GM19023 (cell line): ENCODE measurements around the gene NPM1.
A peak's percentile ranks its signal among the peaks of the same experiment; 100 is the strongest.
"Not testable (repeated sequence)": the region's sequence is repeated elsewhere in the genome, so short reads cannot be mapped to it uniquely, and the experiment has no call there.

Source experiments
- ATAC-seq: cut with Tn5 transposase; IDR thresholded peaks from one replicate; pipeline ENCODE4 v1.9.1; 2021; ENCODE audit warnings: mild to moderate bottlenecking, moderate library complexity; ENCODE audit not compliant: unreplicated experiment

Gene NPM1

GRCh38 chr5:171384999-171385398, 2.6 kb upstream of the NPM1 start:
- ATAC-seq = not testable (repeated sequence)

DNA sequence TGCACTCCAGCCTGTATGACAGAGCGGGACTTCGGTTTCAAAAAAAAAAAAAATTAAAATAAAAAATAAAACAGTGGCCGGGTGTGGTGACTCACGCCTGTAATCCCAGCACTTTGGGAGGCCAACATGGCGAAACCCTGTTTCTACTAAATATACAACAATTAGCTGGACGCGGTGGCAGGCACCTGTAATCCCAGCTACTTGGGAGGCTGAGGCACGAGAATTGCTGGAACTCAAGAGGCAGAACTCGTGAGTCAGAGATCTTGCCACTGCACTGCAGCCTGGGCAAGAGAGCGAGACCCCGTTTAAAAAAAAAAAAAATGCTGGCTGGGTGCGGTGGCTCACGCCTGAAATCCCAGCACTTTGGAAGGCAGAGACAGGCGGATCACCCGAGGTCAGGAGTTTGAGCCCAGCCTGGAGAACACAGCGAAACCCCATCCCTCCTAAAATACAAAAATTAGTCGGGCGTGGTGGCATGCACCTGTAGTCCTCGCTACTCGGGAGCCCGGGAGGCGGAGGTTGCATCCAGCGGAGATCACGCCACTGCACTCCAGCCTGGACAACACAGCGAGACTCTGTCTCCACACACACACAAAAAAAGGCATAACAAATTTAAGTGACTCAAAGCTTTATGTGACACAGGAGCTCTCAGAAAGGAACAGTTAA, 1.5 kb upstream of the NPM1 start:
- no peak for ATAC-seq

DNA sequence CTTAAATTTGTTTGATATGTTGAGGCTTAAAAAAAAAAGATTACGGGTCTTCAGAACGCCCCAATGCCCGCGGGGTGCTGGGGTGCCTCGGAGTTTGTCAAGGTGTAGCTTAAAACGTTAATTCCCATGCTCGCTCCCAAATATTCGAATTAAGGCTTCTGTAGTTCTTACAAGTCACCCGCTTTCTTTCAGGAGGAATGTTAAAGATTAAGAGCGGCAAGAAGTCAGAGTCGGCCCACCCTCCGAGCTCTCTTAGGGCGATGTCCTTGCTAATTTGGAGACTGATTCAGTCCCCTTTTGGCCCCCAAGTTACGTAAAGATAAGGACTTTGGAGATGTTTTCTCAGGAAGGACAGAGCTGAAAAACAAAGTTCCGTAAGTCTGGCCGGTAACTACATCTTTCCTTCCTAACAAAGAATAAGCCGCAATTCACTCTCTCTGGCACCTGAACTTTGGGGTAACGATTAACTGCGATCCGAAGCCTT, 746 bp upstream of the NPM1 start:
- ATAC-seq = peak; percentile 1

- ATAC-seq = peak; percentile 43
Measured at GRCh38 chr5:171387970-171388815, 544 bp downstream of the NPM1 start.

GRCh38 chr5:171388816-171389168, 1.1 kb downstream of the NPM1 start:
- ATAC-seq = no peak

DNA sequence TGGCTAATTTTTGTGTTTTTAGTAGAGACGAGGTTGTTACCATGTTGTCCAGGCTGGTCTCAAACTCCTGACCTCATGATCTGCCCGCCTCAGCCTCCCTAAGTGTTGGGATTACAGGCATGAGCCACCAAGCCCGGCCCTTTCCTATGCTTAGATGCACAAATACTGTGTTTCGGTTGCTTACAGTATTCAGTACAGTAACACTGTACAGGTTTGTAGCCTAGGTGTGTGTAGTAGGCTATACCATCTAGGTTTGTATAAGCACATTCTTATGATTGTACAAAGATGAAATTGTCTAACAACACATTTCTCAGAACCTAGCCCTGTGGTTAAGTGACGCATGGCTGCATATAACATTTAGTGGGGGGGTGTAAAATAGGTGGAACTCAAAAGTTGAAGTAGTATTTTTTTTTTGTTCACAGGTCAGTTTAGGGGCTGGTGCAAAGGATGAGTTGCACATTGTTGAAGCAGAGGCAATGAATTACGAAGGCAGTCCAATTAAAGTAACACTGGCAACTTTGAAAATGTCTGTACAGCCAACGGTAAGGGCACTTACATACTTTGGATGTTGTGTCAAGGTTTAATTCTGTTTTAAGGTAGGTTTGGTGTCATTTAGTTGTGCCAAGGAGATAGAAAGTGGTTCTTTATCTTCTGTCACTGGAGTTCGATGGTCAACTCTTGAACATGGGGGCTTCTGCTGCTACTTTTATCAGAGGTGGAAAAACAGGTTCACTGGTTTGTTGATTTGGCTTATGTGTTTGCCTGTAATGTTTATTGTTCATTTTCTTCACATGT, 3.4 kb downstream of the NPM1 start:
- ATAC-seq = no peak

DNA sequence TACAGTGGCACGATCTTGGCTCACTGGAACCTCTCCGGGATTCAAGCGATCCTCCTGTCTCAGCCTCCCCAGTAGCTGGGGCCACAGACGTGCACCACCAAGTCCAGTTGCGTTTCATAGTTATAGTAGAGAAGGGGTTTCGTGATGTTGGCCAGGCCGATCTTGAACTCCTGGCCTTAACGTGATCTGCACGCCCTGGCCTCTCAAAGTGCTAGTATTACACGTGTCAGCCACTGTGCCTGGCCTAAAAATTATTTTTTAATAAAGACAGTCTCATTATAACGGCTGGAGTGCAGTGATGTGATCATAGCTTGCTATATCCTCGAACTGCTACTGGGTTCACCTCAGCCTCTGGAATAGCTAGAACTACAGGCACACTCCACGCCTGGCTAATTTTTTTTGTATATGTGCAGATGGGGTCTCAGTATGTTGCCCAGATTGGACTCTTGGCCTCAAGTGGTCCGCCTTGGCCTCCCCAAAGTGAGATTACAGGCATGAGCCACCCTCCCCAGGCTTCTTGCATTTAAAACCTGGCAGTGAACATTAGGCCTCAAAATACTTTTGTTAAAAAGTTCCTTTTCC, 4.4 kb downstream of the NPM1 start:
- ATAC-seq = no peak

- ATAC-seq = no peak
Measured at GRCh38 chr5:171392585-171393159, 5.0 kb downstream of the NPM1 start.

DNA sequence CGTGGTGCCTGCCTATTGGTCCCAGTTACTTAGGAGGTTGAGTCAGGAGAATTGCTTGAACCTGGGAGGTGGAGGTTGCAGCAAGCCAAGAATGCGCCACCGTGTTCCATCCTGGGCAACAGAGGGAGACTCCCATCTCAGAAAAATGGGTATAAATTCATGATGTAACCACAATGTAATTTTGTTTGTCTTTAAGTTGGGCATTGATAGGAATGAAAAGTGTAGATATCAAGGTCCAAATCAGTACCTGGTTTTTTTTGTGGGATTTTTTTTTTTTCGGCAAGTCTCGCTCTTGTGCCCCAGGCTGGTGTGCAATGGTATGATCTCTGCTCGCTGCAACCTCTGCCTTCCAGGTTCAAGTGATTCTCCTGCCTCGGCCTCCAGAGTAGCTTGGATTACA, 7.4 kb downstream of the NPM1 start:
- ATAC-seq = no peak

DNA sequence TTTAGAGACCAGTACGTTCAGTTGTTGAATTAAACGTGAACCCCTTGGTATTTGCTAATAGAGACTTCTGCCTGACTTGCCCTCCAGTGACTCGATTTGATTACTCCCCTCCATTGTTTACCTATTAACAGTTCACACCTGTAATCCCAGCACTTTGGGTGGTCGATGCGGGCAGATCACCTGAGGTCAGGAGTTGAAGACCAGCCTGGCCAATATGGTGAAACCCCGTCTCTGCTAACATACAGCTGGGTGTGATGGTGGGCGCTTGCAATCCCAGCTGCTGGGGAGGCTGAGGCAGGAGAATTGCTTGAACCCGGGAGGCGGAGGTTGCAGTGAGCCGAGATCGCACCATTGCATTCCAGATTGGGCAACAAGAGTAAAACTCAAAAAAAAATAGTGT, 8.9 kb downstream of the NPM1 start:
- ATAC-seq = not testable (repeated sequence)

DNA sequence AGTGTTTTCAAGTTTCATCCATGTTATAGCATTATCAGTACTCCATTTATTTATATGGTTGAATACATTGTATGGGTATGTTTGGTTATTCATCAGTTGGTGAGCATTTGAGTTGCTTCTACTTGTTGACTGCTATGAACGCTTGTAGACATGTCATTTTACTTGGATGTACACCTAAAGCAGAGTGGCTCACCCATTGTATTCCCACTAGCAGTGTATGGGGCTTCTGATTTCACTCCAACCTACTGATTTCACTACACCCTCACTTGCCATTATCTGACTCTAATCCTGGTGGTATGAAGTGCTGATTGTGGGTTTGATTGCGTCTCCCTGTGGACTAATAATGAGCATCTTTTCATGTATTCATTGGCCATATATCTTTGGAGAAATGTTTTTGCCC, 9.5 kb downstream of the NPM1 start:
- no peak for ATAC-seq

- ATAC-seq = no peak
Measured at GRCh38 chr5:171397599-171397998, 9.9 kb downstream of the NPM1 start.

DNA sequence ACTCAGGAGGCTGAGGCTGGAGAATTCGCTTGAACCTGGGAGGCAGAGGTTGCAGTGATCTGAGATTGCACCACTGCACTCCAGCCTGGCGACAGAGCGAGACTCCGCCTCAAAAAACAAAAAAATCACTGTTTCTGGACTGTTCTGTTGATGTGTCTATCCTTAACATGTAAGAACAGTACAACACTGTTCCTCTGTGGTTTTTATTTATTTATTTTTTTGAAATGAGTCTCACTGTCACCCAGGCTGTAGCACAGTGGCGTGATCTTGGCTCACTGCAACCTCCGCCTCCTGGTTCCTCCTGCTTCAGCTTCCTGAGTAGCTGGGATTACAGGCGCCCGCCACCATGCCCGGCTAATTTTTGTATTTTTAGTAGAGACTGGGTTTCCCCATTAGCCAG, 11.0 kb downstream of the NPM1 start:
- not testable (repeated sequence) for ATAC-seq

GRCh38 chr5:171400169-171400568, 12.5 kb downstream of the NPM1 start:
- ATAC-seq = no peak

DNA sequence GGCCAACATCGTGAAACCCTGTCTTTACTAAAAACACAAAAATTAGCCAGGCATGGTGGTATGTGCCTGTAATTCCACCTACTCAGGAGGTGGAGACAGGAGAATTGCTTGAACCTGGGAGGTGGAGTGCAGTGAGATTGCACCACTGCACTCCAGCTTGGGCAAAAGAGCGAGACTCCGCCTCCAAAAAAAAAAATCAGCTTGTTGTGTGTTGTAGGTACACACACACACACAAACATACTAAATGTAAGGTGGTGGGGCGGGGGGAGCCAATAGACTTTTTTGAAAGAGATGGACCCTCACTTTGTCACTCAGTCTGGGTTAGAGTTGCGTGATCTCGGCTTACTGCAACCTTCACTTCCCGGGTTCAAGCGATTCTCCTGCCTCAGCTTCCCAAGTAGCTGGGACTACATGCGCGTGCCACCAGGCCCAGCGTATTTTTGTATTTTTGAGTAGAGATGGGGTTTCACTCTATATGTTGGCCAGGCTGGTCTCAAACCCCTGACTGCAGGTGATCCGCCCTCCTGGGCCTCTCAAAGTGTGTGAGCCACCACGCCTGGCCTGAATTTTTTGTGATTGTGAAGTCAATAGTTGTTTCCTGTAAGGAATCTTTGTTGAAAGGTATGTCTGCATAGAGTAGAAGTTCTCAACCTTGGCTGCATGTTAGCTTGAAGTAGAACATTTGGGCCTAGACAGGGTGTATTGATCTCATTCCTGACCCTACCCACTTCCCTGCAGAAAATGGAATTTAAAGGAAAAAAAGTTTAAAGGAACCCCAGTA, 13.7 kb downstream of the NPM1 start:
- no peak for ATAC-seq

DNA sequence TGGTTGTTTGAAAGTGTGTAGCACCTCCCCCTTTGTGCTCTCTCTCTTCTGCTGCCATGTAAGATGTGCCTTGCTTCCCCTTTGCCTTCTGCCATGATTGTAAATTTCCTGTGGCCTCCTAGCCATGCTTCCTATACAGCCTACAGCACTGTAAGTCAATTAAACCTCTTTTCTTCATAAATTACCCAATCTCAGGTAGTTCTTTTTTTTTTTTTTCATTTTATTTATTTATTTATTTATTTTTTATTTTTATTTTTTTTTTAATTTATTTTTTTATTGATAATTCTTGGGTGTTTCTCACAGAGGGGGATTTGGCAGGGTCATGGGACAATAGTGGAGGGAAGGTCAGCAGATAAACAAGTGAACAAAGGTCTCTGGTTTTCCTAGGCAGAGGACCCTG, 15.1 kb downstream of the NPM1 start:
- not testable (repeated sequence) for ATAC-seq

GRCh38 chr5:171405615-171406014, 18.0 kb downstream of the NPM1 start:
- no peak for ATAC-seq

GRCh38 chr5:171407234-171407633, 19.6 kb downstream of the NPM1 start:
- no peak for ATAC-seq

- no peak for ATAC-seq
Measured at GRCh38 chr5:171409164-171410136, 21.8 kb downstream of the NPM1 start.
